Effector memory CD8-positive, alpha-beta T cell (primary cell): Measurements from ENCODE around the gene IFFO2.

Experiments used
- ATAC-seq: fragments of 150-1000 bp; cut with Tn5 transposase; replicated peaks from 2 replicates; pipeline ENCODE4 v1.10.0; 2021; ENCODE audit warnings: mild to moderate bottlenecking, moderate library complexity
- DNase-seq, 3 experiments: peaks; one replicate each; pipeline ENCODE4 v3.0.0; 2021
- H3K27ac Mint-ChIP-seq, 2 donors: one replicate each; pipeline ENCODE4 v1.8.0; 2022; ENCODE audit warnings: mild to moderate bottlenecking in 2 of 2, mixed read lengths in 2 of 2, moderate library complexity in 2 of 2
- H3K27me3 Mint-ChIP-seq, 2 donors: one replicate each; pipeline ENCODE4 v1.8.0; 2022; ENCODE audit warnings: mixed read lengths in 2 of 2
- H3K36me3 Mint-ChIP-seq: one replicate; pipeline ENCODE4 v1.8.0; 2022; ENCODE audit warnings: mild to moderate bottlenecking, moderate library complexity, mixed read lengths; ENCODE audit not compliant: insufficient read depth
- H3K4me1 Mint-ChIP-seq, 2 donors: one replicate each; pipeline ENCODE4 v1.8.0; 2022; ENCODE audit warnings: low read depth in 2 of 2, mixed read lengths in 2 of 2
- H3K4me3 Mint-ChIP-seq, 2 donors: one replicate each; pipeline ENCODE4 v1.8.0; 2022; ENCODE audit warnings: mild to moderate bottlenecking in 2 of 2, mixed read lengths in 2 of 2, moderate library complexity in 2 of 2
- H3K9me3 Mint-ChIP-seq, 2 donors: one replicate each; pipeline ENCODE4 v1.8.0; 2022; ENCODE audit warnings: mixed read lengths in 2 of 2

IFFO2 gene

DNA sequence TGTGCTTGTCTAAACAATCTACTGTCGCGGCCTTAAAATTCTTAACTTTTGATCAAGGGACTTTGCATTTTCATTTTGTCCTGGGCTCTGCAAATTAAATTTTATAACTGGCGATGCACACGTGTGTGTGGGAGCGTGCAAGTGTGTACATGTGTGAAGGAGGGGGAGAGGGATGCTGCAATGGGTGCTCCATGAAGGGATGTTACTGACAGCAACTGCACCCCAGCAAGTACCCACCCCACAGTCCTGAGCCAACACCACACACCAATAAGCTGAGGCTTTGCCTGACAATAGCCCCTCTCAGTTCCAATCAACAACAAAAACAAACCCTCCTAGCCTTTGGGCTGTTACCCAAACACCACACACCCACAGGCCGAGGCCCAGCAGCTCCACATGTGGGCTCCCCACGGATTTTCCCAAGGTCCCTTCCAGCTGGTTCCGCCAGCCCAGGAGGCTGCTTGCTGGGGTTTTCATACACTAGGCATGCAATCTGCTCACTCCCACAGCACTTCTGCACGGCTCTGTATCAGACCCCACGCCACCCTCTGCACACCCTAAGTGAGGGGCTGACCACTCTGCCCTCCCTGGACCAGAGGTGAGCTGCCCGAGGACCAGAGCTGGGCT lies 32.8 kb upstream of the IFFO2 start:
- H3K27me3 Mint-ChIP-seq = peaks cover 0 to 12% of the 10 kb centered on the region in 2 donors
- no peaks in the 10 kb centered on the region for H3K4me1 Mint-ChIP-seq
- H3K36me3 Mint-ChIP-seq = no peaks in the 10 kb centered on the region
- no peak for DNase-seq
- ATAC-seq = no peak
- H3K4me3 Mint-ChIP-seq = no peak overlapping the region
- H3K9me3 Mint-ChIP-seq = no peaks in the 10 kb centered on the region
- H3K27ac Mint-ChIP-seq = no peak overlapping the region

GRCh38 chr1:18981242-18981641 lies 24.8 kb upstream of the IFFO2 start:
- DNase-seq = no peak
- Mint-ChIP-seq H3K27me3 (peaks cover 43 to 46% of the 10 kb centered on the region in 2 donors), H3K9me3 (peaks cover 0 to 3% of the 10 kb centered on the region in 2 donors)

GRCh38 chr1:18978706-18979105 lies 22.2 kb upstream of the IFFO2 start:
- no peaks in the 10 kb centered on the region for H3K36me3 Mint-ChIP-seq
- H3K27ac Mint-ChIP-seq = no peak overlapping the region
- ATAC-seq = no peak
- H3K27me3 Mint-ChIP-seq = peaks cover 43 to 59% of the 10 kb centered on the region in 2 donors
- no peak overlapping the region for H3K4me3 Mint-ChIP-seq
- peaks cover 0 to 3% of the 10 kb centered on the region in 2 donors for H3K9me3 Mint-ChIP-seq
- no peak for DNase-seq
- H3K4me1 Mint-ChIP-seq = peaks cover 0 to 2% of the 10 kb centered on the region in 2 donors

More at GRCh38 chr1:18981242-18981641, 24.8 kb upstream of the IFFO2 start:
- Mint-ChIP-seq H3K4me3 (no peak overlapping the region), H3K36me3 (no peaks in the 10 kb centered on the region), H3K27ac (no peak overlapping the region), H3K4me1 (peaks cover 0 to 2% of the 10 kb centered on the region in 2 donors)
- no peak for ATAC-seq

GRCh38 chr1:18977428-18977827 lies 21.0 kb upstream of the IFFO2 start:
- H3K27ac Mint-ChIP-seq = no peak overlapping the region
- ATAC-seq = no peak
- peaks cover 51 to 68% of the 10 kb centered on the region in 2 donors for H3K27me3 Mint-ChIP-seq
- H3K9me3 Mint-ChIP-seq = peaks cover 0 to 3% of the 10 kb centered on the region in 2 donors
- H3K36me3 Mint-ChIP-seq = no peaks in the 10 kb centered on the region
- peaks cover 2 to 3% of the 10 kb centered on the region in 2 donors for H3K4me1 Mint-ChIP-seq
- no peak overlapping the region for H3K4me3 Mint-ChIP-seq
- no peak for DNase-seq

DNA sequence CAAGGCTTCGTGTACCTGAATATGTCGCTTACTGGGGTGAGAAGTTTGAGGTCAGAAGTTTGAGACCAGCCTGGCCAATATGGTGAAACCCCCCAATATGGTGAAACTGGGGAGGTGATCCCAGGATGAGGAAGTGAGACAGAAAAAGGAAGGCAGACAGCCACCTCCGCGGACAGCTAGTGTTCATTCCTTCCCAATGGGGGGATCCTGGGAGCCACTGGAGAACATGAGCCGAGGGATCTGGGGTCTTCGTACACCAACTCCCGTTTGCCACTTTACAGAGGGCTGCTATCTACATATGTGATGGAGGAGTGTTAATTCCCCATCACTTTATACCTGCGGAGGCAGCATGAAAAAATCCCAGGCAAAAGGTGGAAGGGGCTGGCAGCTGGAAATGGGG lies 19.6 kb upstream of the IFFO2 start:
- no peak overlapping the region for H3K27ac Mint-ChIP-seq
- peaks cover 0 to 1% of the 10 kb centered on the region in 2 donors for H3K9me3 Mint-ChIP-seq
- ATAC-seq = no peak
- H3K4me3 Mint-ChIP-seq = no peak overlapping the region
- H3K4me1 Mint-ChIP-seq = peaks cover 2 to 4% of the 10 kb centered on the region in 2 donors
- peaks cover 39 to 65% of the 10 kb centered on the region in 2 donors for H3K27me3 Mint-ChIP-seq
- H3K36me3 Mint-ChIP-seq = no peaks in the 10 kb centered on the region
- no peak for DNase-seq

GRCh38 chr1:18974606-18975005 lies 18.1 kb upstream of the IFFO2 start:
- Mint-ChIP-seq H3K4me3 (no peak overlapping the region), H3K36me3 (no peaks in the 10 kb centered on the region), H3K27me3 (peaks cover 24 to 50% of the 10 kb centered on the region in 2 donors), H3K9me3 (no peaks in the 10 kb centered on the region), H3K27ac (no peak overlapping the region), H3K4me1 (peaks cover 0 to 4% of the 10 kb centered on the region in 2 donors)
- DNase-seq = no peak
- no peak for ATAC-seq

DNA sequence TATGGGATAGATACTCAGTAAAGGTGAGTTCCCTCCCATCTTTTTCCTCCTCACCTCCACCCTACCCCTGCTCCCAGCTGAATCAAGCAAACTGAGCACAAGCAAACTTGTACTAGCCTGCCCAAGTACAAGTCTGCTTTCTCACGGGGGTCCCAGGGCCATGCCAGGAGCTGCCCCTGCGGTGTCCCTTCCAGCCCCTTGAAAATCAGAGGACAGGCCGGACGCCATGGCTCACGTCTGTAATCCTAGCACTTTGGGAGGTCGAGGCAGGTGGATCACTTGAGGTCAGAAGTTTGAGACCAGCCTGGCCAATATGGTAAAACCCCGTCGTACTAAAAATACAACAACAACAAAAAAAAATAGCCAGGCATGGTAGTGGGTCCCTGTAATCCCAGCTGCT lies 17.5 kb upstream of the IFFO2 start:
- H3K27me3 Mint-ChIP-seq = peaks cover 19 to 44% of the 10 kb centered on the region in 2 donors
- H3K36me3 Mint-ChIP-seq = no peaks in the 10 kb centered on the region
- no peaks in the 10 kb centered on the region for H3K9me3 Mint-ChIP-seq
- no peak for ATAC-seq
- DNase-seq = no peak
- no peak overlapping the region for H3K27ac Mint-ChIP-seq
- peaks cover 0 to 4% of the 10 kb centered on the region in 2 donors for H3K4me1 Mint-ChIP-seq
- no peak overlapping the region for H3K4me3 Mint-ChIP-seq

DNA sequence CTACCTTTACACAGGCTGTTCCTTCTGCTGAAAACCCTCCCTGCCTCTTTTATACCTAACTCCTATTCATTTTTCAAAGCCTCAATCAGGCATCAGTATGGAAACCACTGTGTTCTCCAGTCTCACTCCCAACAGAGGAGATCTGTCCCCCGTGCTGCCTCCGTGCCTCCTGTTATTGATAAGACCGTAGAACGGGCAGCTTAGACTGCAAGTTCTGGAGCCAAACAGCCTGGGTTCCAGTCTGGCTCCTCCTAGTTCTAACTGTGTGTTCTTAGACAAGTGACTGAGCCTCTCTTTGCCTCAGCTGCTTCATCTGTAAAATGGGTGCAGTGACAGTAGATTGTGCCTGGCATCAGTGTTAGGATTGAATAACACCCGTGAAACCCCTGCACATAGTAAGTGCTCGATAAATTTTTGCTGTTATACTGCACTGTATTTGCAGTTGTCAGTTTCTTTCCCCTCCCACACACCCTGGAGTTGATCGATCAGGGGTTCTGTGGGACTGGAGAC lies 17.0 kb upstream of the IFFO2 start:
- DNase-seq = no peak
- Mint-ChIP-seq H3K4me3 (no peak overlapping the region), H3K4me1 (peaks cover 0 to 4% of the 10 kb centered on the region in 2 donors), H3K36me3 (no peaks in the 10 kb centered on the region), H3K27me3 (peaks cover 19 to 44% of the 10 kb centered on the region in 2 donors), H3K9me3 (no peaks in the 10 kb centered on the region), H3K27ac (peak overlapping the region in 1 of 2 donors; percentile 41)
- no peak for ATAC-seq

DNA sequence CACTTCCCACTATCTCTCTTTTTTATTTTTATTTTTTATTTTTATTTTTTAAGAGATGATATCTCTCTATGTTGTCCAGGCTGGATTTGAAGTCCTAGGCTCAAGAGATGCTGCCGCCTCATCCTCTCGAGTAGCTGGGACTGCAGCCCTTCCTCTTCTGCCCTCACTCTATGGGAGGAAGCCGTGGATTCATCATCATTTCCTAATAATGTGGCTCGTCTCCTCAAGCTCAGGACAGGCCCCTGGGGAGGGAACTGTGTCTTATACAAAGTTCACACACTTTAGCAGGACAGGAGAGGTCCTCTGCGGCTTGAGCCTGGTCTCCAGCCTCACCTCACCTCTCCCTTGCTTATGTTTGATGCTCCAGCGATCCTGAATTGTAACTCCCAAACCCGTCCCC lies 16.5 kb upstream of the IFFO2 start:
- no peak for DNase-seq
- H3K36me3 Mint-ChIP-seq = no peaks in the 10 kb centered on the region
- H3K27me3 Mint-ChIP-seq = peaks cover 22 to 44% of the 10 kb centered on the region in 2 donors
- peak overlapping the region in 1 of 2 donors; percentile 41 for H3K27ac Mint-ChIP-seq
- H3K4me3 Mint-ChIP-seq = no peak overlapping the region
- peaks cover 0 to 4% of the 10 kb centered on the region in 2 donors for H3K4me1 Mint-ChIP-seq
- no peak for ATAC-seq
- no peaks in the 10 kb centered on the region for H3K9me3 Mint-ChIP-seq

DNA sequence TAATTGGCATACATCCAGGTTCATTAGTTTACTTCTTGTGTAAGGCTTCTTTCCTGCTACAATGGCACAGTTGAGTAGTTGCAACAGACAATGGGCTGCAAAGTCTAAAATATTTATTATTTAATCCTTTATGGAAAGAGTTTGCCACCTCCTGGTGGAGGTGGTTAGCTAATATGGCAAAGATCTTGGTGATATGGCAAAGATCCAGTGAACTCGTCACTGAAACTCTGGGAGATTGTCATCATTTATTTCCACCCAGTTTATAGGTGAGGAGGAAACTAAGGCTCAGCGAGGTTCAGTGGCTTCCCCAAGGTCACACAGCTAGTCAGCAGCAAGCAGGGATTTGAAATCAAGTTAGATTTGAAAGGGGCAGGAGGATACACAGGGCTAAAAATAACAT lies 16.1 kb upstream of the IFFO2 start:
- Mint-ChIP-seq H3K9me3 (no peaks in the 10 kb centered on the region), H3K4me3 (no peak overlapping the region), H3K27me3 (peaks cover 22 to 41% of the 10 kb centered on the region in 2 donors), H3K27ac (no peak overlapping the region), H3K36me3 (no peaks in the 10 kb centered on the region), H3K4me1 (peaks cover 0 to 4% of the 10 kb centered on the region in 2 donors)
- ATAC-seq (peak; percentile 67), DNase-seq (peak in 1 of 3 experiments; percentile 28)

DNA sequence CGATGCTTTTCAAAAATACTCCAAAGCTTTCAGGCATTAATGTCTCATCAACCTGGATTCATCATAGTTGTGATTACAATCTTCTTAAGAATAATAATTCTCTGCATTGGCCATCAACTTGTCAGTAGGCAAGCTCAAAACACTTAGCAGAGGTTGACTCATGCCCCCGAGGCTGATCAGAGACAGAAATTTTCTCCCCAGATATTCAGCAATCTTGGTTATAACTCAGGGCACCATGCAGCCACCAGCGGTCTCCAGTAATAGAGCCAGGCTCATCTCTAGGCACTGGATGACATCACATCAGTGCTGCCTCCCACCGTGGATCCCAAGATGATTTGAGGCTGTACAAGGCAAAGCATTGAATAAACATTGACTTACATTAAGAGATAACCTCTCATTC lies 14.3 kb upstream of the IFFO2 start:
- H3K4me3 Mint-ChIP-seq = no peak overlapping the region
- no peak overlapping the region for H3K27ac Mint-ChIP-seq
- no peaks in the 10 kb centered on the region for H3K36me3 Mint-ChIP-seq
- H3K9me3 Mint-ChIP-seq = no peaks in the 10 kb centered on the region
- peaks cover 16 to 31% of the 10 kb centered on the region in 2 donors for H3K27me3 Mint-ChIP-seq
- peaks cover 0 to 4% of the 10 kb centered on the region in 2 donors for H3K4me1 Mint-ChIP-seq
- DNase-seq (no peak), ATAC-seq (no peak)

- no peaks in the 10 kb centered on the region for H3K36me3 Mint-ChIP-seq
- DNase-seq (no peak), ATAC-seq (no peak)
- no peaks in the 10 kb centered on the region for H3K9me3 Mint-ChIP-seq
- H3K4me3 Mint-ChIP-seq = no peak overlapping the region
- no peak overlapping the region for H3K27ac Mint-ChIP-seq
- H3K27me3 Mint-ChIP-seq = peaks cover 16 to 34% of the 10 kb centered on the region in 2 donors
- peaks cover 0 to 4% of the 10 kb centered on the region in 2 donors for H3K4me1 Mint-ChIP-seq
These were observed 13.9 kb upstream of the IFFO2 start for GRCh38 chr1:18970358-18970757.

- Mint-ChIP-seq H3K27ac (no peak overlapping the region), H3K4me1 (no peaks in the 10 kb centered on the region), H3K36me3 (no peaks in the 10 kb centered on the region), H3K9me3 (no peaks in the 10 kb centered on the region), H3K27me3 (peaks cover 8 to 22% of the 10 kb centered on the region in 2 donors), H3K4me3 (no peak overlapping the region)
- no peak for DNase-seq
- ATAC-seq = no peak
These were observed 10.7 kb upstream of the IFFO2 start for GRCh38 chr1:18967066-18967690.
